ENCODE data around the gene BCL3. TPM values are rescaled to one million over a fixed set of nuclear protein-coding genes. Genes with fewer than 3 reads are reported as not detected.
A peak's percentile ranks its signal among the peaks of the same experiment; 100 is the strongest.
"Not testable (repeated sequence)": the region's sequence is repeated elsewhere in the genome, so short reads cannot be mapped to it uniquely, and the experiment has no call there.

The BCL3 gene
- total RNA-seq, 1 donor from 2014 or later: 18.3 TPM

- peak; percentile 85 for DNase-seq (ENCODE audit: missing footprints)
- intact Hi-C loops (cut with DNase I): loop anchor here (5.0 kb wide), 1 partner anchor 129 kb away; the partner anchor contains the start of gene NECTIN2
- peak; percentile 75 for ATAC-seq
Measured at GRCh38 chr19:44718441-44719261, 29.9 kb upstream of the BCL3 start.

DNA sequence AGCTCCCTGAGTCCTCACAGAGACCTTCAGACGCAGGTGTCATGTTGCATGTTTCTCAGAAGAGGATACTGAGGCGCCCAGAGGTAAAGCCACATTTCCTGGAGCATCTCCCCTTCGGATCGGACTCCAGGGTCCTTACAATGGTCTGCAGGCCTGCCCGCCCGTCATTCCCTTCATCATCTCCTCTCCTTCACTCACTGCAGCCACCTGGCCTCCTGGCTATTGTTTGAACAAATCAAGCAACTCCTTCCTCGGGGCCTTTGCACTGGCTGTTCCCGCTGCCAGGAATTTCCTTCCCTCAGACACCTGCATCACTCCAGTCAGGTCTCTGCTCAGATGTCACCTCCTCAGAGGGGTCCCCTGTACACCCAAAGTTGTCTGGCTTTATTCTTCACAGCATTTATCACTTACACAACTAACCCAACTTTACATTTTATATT lies 29.2 kb upstream of the BCL3 start:
- ATAC-seq: no peak
- DNase-seq (ENCODE audit: missing footprints): no peak
- intact Hi-C loops (cut with DNase I): loop anchor here (5.0 kb wide), 1 partner anchor 128 kb away; the partner anchor contains the start of gene NECTIN2

DNA sequence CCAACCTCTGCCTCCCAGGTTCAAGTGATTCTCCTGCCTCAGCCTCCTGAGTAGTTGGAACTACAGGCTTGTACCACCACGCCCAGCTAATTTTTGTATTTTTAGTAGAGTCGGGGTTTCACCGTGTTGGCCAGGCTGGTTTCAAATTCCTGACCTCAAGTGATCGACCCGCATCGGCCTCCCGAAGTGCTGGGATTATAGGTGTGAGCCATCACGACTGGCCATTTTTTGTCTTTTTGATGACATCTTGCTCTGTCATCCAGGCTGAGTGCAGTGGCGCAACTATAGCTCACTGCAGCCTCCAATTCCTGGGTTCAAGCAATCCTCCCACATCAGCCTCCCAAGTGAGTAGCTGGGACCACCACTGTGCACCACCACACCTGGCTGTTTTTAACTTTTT lies 28.1 kb upstream of the BCL3 start:
- intact Hi-C loops (cut with DNase I); ATAC-seq; DNase-seq (ENCODE audit: missing footprints): not testable (repeated sequence)

DNA sequence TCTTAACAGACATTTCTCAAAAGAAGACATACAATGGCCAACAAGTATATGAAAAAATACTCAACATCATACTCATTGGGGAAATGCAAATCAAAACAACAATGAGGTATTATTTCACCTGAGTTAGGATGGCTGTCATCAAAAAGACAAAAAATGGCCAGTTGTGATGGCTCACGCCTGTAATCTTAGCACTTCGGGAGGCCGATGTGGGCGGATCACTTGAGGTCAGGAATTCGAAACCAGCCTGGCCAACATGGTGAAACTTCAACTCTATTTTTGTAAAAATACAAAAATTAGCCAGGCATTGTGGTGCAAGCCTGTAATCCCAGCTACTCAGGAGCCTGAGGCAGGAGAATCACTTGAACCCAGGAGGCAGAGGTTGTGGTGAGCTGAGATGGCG lies 27.6 kb upstream of the BCL3 start:
- ATAC-seq (no peak), DNase-seq (ENCODE audit: missing footprints) (no peak)
- intact Hi-C loops (cut with DNase I): no loop called here

GRCh38 chr19:44721369-44721768 lies 27.1 kb upstream of the BCL3 start:
- intact Hi-C loops (cut with DNase I); DNase-seq (ENCODE audit: missing footprints); ATAC-seq: not testable (repeated sequence)

DNA sequence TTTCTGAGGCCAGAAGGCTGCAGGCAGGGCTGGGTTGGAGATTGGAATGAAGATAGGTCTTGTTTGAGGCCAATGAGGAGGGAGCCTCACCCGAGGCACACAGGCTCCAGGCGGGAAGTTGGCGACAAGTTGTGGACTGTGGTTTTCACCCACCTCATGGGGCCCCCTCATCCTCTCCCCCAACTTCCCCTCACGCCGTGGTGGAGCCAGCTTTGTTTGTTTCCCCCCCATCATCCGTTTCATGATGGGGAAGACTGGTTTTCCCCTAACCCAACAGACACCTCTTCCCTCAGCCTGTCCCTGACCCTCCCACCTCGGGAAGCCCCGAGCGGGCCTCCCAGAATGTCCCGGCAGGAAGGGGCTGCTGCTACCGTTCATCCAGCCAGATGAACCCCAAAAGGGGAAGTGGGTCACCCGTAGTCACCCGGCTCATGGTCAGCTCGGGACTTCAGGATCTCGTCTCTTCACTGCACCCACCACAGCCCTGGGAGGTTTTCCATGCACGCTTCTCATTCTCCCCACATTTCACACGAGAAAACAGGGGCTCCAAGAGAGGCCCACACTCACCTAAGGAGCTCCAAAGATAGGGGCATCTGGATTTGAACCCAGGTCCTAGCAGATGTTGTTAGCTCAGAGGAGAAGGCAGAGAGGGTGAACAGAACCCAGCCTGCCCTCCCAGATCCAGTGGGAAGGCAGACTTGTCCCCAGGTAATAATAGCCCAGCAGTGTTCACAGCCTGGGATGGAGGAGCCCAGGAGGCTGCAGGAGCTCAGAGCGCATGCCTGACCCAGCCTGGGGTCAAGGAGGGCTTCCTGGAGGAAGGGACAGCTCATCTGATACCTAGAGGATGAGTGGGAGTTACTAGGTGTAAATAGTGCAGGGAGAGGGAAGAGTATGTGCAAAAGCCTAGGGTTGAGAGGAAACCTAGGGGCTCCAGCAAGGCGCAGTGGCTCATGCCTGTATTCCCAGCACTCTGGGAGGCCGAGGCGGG lies 26.1 kb upstream of the BCL3 start:
- ATAC-seq (no peak), DNase-seq (ENCODE audit: missing footprints) (no peak)
- intact Hi-C loops (cut with DNase I): loop anchor here (2.0 kb wide), 1 partner anchor 28 kb away; no protein-coding TSS in a partner anchor

DNA sequence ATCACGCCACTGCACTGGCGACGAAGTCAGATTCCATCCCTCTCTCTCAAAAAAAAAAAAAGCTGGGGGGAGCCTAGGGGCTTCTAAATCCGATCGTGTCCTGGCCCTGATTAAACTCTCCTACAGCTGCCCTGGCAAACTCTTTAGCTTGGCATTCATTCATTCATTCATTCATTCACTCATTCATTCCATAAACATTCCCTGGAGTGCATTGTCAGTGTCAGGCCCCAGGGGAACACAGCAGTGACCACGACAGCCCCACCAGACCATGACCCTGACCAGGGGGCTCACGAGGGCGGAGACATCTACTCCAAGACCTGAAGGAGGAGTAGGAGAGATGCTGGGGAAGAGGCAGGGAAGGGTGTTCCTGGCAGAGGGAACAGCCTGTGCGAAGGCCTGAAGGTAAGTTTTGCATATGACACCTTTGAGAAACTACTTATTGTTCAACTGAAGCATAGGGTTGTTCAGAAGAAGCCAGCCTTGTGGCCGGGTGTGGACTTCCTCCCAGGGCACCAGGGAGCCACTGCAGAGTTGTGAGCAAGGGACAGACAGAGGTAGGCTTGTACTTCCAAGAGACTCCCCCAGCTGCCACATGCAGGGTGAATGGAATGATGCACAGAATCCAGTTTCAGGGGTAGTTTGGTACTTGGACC lies 25.1 kb upstream of the BCL3 start:
- DNase-seq (ENCODE audit: missing footprints): no peak
- intact Hi-C loops (cut with DNase I): loop anchor here (2.0 kb wide), 1 partner anchor 29 kb away; no protein-coding TSS in a partner anchor
- peak; percentile 19 for ATAC-seq

DNA sequence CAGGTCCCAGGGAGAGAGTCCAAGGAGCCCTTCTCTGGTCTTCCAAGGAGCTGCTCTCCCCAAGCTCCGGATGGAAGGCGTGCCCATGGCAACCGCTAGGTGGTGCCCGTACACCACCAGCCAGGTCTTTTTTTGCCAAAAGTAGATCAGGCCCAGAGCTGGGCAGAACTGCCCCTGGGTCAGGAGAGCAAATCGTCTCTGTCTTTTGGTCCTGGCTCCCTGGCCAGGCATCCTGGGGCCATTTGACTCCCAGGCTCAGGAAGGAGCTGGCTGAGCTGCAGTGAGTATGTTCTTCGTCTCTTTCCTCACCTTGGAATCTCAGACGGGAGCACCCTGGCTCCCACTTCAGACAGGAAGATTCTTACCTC lies 24.6 kb upstream of the BCL3 start:
- ATAC-seq (peak; percentile 90), DNase-seq (ENCODE audit: missing footprints) (peak; percentile 91)
- intact Hi-C loops (cut with DNase I): loop anchor here (1.0 to 2.0 kb wide), 2 partner anchors 29 to 46 kb away; no protein-coding TSS in a partner anchor

DNA sequence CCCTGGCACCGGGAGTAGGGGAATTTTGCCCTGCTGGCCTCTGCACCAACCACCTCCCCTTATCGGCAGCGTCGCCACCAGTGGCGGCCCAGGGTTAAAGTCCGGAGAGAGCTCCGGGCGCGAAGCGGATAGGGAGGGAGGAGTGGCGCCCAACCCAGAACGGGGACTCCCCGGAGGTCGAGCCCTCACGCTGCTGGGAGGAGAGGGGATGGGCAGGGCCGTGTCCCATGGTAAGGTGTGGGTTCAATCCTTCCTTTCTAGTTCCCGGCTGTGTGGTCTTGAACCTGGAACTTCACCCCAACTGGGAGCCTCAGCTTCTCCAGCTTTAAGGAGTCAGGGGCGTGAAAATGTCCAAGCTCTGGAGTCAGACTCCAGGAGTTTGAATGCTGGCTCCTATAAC lies 23.3 kb upstream of the BCL3 start:
- intact Hi-C loops (cut with DNase I): no loop called here
- DNase-seq (ENCODE audit: missing footprints) (no peak), ATAC-seq (no peak)

GRCh38 chr19:44725684-44726083 lies 22.8 kb upstream of the BCL3 start:
- DNase-seq (ENCODE audit: missing footprints) (no peak), ATAC-seq (no peak)
- intact Hi-C loops (cut with DNase I): no loop called here

GRCh38 chr19:44726465-44726864 lies 22.0 kb upstream of the BCL3 start:
- no peak for ATAC-seq
- intact Hi-C loops (cut with DNase I): no loop called here
- DNase-seq (ENCODE audit: missing footprints): no peak

DNA sequence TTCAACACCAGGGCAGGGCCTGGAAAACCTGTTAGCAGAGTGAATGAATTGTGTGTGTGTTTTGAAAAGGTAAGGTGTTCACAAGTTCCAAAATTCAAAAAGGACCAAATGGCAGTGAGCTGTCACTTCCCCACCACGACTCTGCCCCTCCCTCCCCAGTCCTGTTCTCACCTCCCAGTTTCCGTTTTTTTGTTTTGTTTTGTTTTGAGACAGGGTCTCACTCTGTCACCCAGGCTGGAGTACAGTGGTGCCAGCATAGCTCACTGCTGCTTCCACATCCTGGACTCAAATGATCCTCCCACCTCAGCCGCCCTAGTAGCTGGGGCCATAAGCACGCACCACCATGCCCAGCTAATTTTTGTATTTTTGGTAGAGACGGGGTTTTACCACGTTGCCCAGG lies 20.3 kb upstream of the BCL3 start:
- ATAC-seq (no peak), DNase-seq (ENCODE audit: missing footprints) (no peak)
- intact Hi-C loops (cut with DNase I): no loop called here

DNA sequence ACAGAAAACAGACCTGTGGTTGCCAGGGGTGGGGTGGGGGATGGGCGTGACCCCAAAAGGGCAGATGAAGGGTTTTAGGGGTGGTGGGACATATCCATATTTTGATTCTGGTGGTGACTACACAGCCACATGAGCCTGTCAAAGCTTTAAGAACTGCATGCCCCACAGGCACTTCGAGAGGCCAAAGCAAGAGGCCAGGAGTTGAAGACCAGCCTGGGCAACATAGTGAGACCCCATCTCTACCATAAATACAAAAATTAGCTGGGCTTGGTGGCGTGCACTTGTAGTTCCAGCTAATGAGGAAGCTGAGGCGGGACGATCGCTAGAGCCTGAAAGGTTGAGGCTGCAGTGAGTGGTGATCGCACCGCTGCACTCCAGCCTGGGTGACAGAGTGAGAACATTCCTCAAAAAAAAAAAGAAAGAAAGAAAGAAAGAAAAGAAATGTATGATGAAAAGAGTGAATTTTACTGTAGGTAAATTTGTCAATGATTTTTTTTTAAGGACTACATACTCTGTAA lies 18.9 kb upstream of the BCL3 start:
- DNase-seq (ENCODE audit: missing footprints) (peak; percentile 66), ATAC-seq (no peak)
- intact Hi-C loops (cut with DNase I): no loop called here

- ATAC-seq (no peak), DNase-seq (ENCODE audit: missing footprints) (no peak)
- intact Hi-C loops (cut with DNase I): no loop called here
Measured at GRCh38 chr19:44731081-44731480, 17.4 kb upstream of the BCL3 start.

DNA sequence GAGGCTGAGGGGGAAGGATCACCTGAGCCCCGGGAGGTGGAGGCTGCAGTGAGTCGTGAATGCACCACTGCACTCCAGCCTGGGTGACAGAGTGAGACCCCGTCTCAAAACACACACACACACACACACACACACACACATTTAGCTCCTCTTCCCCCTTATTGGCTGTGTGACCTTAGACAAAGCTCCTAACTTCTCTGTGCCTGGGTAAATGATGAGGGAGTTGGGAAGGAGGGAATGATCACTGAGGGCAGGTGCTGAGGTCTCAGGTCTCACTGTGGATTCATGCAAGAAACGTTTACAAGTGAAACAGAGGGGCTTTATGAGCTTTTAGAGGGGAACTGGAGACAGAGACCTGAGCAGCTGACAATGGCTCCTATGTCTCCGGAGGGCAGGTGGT lies 16.9 kb upstream of the BCL3 start:
- intact Hi-C loops (cut with DNase I): no loop called here
- DNase-seq (ENCODE audit: missing footprints): no peak
- no peak for ATAC-seq

- ATAC-seq: no peak
- DNase-seq (ENCODE audit: missing footprints): peak; percentile 69
- intact Hi-C loops (cut with DNase I): no loop called here
Measured at GRCh38 chr19:44732235-44733014, 16.1 kb upstream of the BCL3 start.

DNA sequence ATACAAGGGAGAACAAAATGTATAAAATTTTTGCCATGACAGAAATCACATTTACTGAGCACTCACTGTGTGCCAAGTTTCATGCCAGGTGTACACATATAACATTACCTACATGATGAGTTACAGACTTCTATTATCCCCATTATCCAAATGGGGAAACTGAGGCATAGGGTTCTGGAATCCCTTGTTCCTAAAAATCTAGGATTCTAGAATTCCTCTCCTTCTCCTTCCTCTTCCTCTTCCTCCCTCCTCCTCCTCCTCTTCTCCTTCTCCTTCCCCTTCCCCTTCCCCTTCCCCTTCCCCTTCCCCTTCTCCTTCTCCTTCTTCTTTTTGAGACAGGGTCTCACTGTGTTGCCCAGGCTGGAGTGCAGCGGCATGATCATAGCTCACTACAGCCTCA lies 14.2 kb upstream of the BCL3 start:
- DNase-seq (ENCODE audit: missing footprints) (no peak), ATAC-seq (no peak)
- intact Hi-C loops (cut with DNase I): no loop called here

DNA sequence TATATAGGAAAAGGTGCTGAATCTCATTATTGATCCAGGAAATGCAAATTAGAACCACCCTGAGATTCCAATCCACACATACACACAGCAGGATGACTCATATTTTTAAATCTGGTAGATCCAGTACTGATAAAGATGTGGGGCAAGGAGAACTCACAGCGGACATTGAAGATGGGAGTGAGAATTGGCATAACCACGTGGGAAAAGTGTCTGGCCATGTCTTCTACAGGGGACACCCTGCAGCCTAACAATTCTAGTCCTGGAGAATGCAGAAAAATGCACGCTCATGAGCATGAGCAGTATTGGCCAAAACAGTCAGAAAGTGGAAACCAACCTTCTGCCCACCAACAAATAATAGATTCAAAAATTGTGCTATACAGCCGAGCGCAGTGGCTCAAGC lies 13.5 kb upstream of the BCL3 start:
- intact Hi-C loops (cut with DNase I): no loop called here
- ATAC-seq (no peak), DNase-seq (ENCODE audit: missing footprints) (no peak)

All from Right ventricle myocardium inferior (tissue), 1 donor.